Measurements from ENCODE around the gene CUEDC1.
"Not testable (repeated sequence)": the region's sequence is repeated elsewhere in the genome, so short reads cannot be mapped to it uniquely, and the experiment has no call there.

CUEDC1 gene

DNA sequence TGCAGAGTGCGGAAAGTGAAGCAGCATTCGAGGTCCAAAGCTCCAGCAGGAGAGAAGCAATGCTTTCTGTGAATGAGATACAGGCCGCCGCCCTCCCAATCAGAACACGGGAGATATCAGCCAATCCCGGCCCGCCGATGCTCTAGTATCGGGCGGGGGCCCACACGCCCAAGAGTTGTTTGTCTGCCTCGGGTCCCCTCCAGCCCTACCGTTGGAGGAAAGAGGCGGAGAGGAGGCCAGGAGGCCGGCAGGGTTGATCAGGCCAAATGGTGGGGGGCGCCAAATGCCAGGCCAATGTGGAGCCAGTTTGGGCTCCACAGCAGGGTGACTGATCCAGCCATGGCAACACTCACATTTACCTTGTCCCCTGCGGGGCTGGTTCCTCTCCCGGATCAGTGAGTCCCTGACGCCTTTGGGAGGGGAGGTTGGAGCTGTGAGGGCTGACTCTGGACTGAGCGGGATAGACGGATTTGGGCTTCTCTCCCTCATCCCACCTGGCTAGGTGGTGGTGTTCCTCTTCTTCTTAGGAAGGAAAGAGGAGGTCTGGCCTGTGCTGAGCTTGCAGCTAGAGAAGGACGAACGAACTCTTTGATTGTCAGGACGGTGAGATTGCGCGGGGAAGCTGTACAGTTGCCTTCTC, 10.4 kb upstream of the CUEDC1 start:
- no peak overlapping the region for H3K4me2 ChIP-seq (ENCODE audit: low read length)
- H3K9ac ChIP-seq (ENCODE audit: low read length), result no peak overlapping the region
- no peak overlapping the region for H3K27ac ChIP-seq (ENCODE audit: low read length)
- H3K36me3 ChIP-seq (replicated peaks; ENCODE audit: low read depth, low read length), result no peaks in the 10 kb centered on the region
- peaks cover 21% of the 10 kb centered on the region for H3K27me3 ChIP-seq (ENCODE audit: low read depth, low read length)
- H3K4me3 ChIP-seq (ENCODE audit: low read length), result no peak overlapping the region
- no peak for TF ChIP-seq EZH2phosphoT487 (IDR thresholded peaks at IDR 0.05; ENCODE audit: low read depth)
- TF ChIP-seq CTCF (IDR thresholded peaks at IDR 0.05; ENCODE audit: low read depth, low read length), result no peak
- no peaks in the 10 kb centered on the region for H4K20me1 ChIP-seq (ENCODE audit: insufficient read depth, low read length)
- H2AFZ ChIP-seq (ENCODE audit: low read depth, low read length), result no peak overlapping the region
- no peaks in the 10 kb centered on the region for H3K9me3 ChIP-seq (ENCODE audit: insufficient read depth, low read length)
- no peaks in the 10 kb centered on the region for H3K79me2 ChIP-seq (ENCODE audit: low read length)
- H3K4me1 ChIP-seq (ENCODE audit: low read length), result no peaks in the 10 kb centered on the region

DNA sequence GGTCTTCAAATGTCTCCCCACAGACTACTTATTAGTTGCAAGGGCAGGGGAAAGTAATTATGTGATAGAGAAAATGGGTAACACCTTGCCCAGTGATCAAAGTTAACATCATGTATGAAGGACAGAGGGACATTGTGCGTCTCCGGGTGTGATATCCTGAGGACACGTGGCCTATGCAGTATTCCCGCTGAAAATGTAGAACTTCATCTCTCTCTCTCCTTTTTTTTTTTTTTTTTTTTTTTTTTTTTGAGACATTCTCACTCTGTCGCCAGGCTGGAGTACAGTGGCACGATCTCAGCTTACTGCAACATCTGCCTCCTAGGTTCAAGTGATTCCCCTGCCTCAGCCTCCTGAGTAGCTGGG, 7.9 kb upstream of the CUEDC1 start:
- Histone ChIP-seq H3K36me3 (replicated peaks; ENCODE audit: low read depth, low read length) (no peaks in the 10 kb centered on the region), H3K4me1 (ENCODE audit: low read length) (no peaks in the 10 kb centered on the region), H4K20me1 (ENCODE audit: insufficient read depth, low read length) (no peaks in the 10 kb centered on the region), H3K27me3 (ENCODE audit: low read depth, low read length) (peaks cover 29% of the 10 kb centered on the region), H3K9me3 (ENCODE audit: insufficient read depth, low read length) (no peaks in the 10 kb centered on the region), H2AFZ (ENCODE audit: low read depth, low read length) (no peak overlapping the region), H3K27ac (ENCODE audit: low read length) (no peak overlapping the region), H3K9ac (ENCODE audit: low read length) (no peak overlapping the region), H3K4me3 (ENCODE audit: low read length) (no peak overlapping the region), H3K79me2 (ENCODE audit: low read length) (no peaks in the 10 kb centered on the region), H3K4me2 (ENCODE audit: low read length) (no peak overlapping the region)
- TF ChIP-seq EZH2phosphoT487 (IDR thresholded peaks at IDR 0.05; ENCODE audit: low read depth) (no peak), CTCF (IDR thresholded peaks at IDR 0.05; ENCODE audit: low read depth, low read length) (no peak)

GRCh38 chr17:57962279-57963148, 7.3 kb upstream of the CUEDC1 start:
- Histone ChIP-seq H3K36me3 (replicated peaks; ENCODE audit: low read depth, low read length) (no peaks in the 10 kb centered on the region), H3K9ac (ENCODE audit: low read length) (no peak overlapping the region), H3K79me2 (ENCODE audit: low read length) (no peaks in the 10 kb centered on the region), H3K4me3 (ENCODE audit: low read length) (no peak overlapping the region), H3K4me1 (ENCODE audit: low read length) (no peaks in the 10 kb centered on the region), H4K20me1 (ENCODE audit: insufficient read depth, low read length) (no peaks in the 10 kb centered on the region), H3K27me3 (ENCODE audit: low read depth, low read length) (peaks cover 34% of the 10 kb centered on the region), H3K4me2 (ENCODE audit: low read length) (no peak overlapping the region), H2AFZ (ENCODE audit: low read depth, low read length) (no peak overlapping the region), H3K9me3 (ENCODE audit: insufficient read depth, low read length) (no peaks in the 10 kb centered on the region), H3K27ac (ENCODE audit: low read length) (no peak overlapping the region)
- TF ChIP-seq CTCF (IDR thresholded peaks at IDR 0.05; ENCODE audit: low read depth, low read length) (no peak), EZH2phosphoT487 (IDR thresholded peaks at IDR 0.05; ENCODE audit: low read depth) (no peak)

DNA sequence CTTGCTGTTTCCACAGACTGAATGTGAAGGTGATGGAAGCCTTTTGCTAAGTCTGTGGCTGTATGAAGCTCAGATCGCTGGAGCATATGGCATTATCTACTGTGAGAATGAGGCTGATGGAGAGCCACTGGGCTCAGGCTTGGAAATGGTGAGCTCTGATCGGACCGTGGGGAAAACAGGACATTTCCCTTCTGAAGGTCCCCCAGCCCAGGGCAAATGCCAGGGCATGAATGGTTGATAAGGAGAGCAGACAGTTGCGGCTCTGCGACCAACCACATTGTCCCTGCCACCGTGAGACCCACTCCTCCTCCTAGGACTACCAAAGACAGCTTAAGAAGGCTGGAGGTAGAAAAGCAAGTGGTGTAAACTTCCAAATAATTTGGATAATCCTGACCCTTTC, 4.7 kb upstream of the CUEDC1 start:
- Histone ChIP-seq H3K9ac (ENCODE audit: low read length) (no peak overlapping the region), H3K4me2 (ENCODE audit: low read length) (no peak overlapping the region), H3K9me3 (ENCODE audit: insufficient read depth, low read length) (no peaks in the 10 kb centered on the region), H4K20me1 (ENCODE audit: insufficient read depth, low read length) (peaks cover 9% of the 10 kb centered on the region; the same call in 1 of the 2 replicates), H3K4me3 (ENCODE audit: low read length) (no peak overlapping the region), H3K4me1 (ENCODE audit: low read length) (peaks cover 15% of the 10 kb centered on the region), H2AFZ (ENCODE audit: low read depth, low read length) (no peak overlapping the region), H3K36me3 (replicated peaks; ENCODE audit: low read depth, low read length) (no peaks in the 10 kb centered on the region), H3K27ac (ENCODE audit: low read length) (no peak overlapping the region), H3K79me2 (ENCODE audit: low read length) (no peaks in the 10 kb centered on the region), H3K27me3 (ENCODE audit: low read depth, low read length) (peaks cover 53% of the 10 kb centered on the region)
- no peak for TF ChIP-seq CTCF (IDR thresholded peaks at IDR 0.05; ENCODE audit: low read depth, low read length)
- no peak for TF ChIP-seq EZH2phosphoT487 (IDR thresholded peaks at IDR 0.05; ENCODE audit: low read depth)

- not testable (repeated sequence) for H3K4me3 ChIP-seq (ENCODE audit: low read length); H3K79me2 ChIP-seq (ENCODE audit: low read length)
These were observed 3.2 kb upstream of the CUEDC1 start for GRCh38 chr17:57958391-57958790.

More at GRCh38 chr17:57958391-57958790, 3.2 kb upstream of the CUEDC1 start:
- Histone ChIP-seq H3K27me3 (ENCODE audit: low read depth, low read length) (peaks cover 68% of the 10 kb centered on the region), H3K4me1 (ENCODE audit: low read length) (peaks cover 20% of the 10 kb centered on the region)
- not testable (repeated sequence) for H3K9ac ChIP-seq (ENCODE audit: low read length); H3K4me2 ChIP-seq (ENCODE audit: low read length); H3K36me3 ChIP-seq (replicated peaks; ENCODE audit: low read depth, low read length); H3K9me3 ChIP-seq (ENCODE audit: insufficient read depth, low read length); H2AFZ ChIP-seq (ENCODE audit: low read depth, low read length); H3K27ac ChIP-seq (ENCODE audit: low read length); H4K20me1 ChIP-seq (ENCODE audit: insufficient read depth, low read length)

Measured in OCI-LY3 (cell line).